GM18907 (cell line): ENCODE measurements around the gene KIF3B.
"Not testable (repeated sequence)": the region's sequence is repeated elsewhere in the genome, so short reads cannot be mapped to it uniquely, and the experiment has no call there.

Source experiments
- ATAC-seq: cut with Tn5 transposase; IDR thresholded peaks from one replicate; pipeline ENCODE4 v1.9.1; 2021; ENCODE audit warnings: mild to moderate bottlenecking, moderate library complexity; ENCODE audit not compliant: unreplicated experiment

KIF3B gene

DNA sequence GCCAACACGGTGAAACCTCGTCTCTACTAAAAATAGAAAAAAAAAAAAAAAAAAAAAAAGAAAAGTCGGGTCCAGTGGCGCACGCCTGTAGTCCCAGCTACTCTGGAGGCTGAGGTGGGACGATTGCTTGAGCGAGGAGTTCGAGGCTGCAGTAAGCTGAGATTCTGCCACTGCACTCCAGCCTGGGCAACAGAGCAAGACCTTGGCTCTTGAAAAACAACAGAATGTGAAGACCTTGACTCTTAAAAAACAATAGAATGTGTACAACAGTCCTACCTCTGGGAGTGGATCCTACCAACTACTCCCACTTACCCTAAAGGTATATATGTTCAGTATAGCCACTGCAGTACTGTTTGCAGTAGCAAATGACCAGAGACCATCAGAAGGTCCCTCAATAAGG is 15.1 kb downstream of the KIF3B start:
- ATAC-seq: no peak

DNA sequence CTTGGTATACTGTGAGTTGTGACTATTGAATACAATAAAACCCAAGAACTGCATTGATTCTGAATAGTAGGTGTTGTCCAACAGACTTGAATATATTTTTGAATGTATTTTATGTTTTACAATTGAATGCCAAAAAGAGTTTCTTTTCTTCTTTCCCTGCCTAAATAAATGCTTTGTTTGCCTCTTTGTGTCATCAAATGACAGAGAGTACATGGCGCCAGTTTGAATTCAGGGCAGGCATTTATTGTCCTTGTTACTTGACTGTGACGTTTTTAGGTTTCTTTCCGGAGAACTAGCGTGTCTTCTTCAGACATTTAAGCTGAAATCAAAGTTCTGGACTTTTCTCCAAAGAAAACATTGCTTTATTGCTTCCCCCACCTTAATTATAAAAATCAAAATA is 16.6 kb downstream of the KIF3B start:
- ATAC-seq: no peak

DNA sequence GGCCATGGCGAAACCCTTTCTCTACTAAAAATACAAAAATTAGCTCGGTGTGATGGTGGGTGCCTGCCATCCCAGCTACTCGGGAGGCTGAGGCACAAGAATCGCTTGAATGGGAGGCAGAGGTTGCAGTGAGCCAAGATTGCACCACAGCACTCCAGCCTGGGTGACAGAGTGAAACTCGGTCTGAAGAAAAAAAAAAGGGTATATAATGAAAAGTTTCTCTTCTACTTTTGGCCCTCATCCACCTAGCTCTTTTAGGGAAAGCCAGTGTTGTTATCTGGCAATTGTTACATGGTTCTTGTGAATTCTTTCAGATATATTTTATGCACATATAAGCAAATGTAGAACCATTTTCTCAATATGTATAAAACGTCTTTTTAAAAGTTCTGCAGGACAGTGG is 19.0 kb downstream of the KIF3B start:
- ATAC-seq: no peak

DNA sequence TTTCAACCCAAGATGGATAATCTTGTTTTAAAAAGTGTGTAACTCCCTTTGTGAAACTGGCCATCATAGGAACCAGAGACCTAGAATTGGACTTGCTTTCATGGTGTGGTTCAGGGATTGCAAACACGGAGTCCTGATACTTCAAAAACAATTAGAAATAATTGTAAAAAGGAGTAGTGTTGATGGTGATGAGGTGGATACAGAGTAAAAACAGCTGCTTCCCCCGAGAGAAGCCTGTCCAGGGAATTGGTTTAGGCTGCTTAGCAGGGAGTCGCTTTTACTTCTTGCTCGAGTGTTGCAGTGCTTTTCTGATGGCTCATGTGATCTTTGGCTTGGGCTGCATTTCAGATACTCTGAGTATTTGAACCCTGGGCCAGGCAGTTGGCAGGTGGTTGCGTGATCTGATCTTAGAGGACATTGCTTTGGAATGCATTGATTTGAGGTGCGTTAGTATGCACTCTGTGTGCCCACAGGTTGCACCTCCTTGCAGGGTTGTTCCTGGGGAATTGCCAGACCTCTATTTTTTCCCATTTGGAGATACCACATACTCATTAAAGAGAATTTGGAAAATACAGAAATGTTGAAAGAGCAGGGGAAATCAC is 19.5 kb downstream of the KIF3B start:
- ATAC-seq: no peak

DNA sequence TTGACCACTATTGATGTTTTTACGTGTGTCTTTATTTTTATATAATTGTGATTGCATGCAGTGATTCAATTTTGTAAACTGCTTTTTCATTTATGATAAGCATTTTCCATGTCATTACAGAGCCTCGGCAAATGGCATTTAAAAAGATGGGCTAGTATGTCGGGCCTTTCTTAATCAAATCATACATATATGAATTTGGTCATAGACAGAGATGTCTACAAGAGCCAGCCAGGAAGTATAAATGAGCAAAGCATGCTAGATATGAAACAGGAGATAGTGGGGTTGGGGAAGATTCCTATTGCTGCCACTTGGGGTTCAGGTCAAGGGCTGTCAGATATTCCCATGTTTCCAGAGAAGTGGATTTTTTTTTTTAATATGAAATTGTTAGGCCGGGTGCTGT is 20.0 kb downstream of the KIF3B start:
- no peak for ATAC-seq

DNA sequence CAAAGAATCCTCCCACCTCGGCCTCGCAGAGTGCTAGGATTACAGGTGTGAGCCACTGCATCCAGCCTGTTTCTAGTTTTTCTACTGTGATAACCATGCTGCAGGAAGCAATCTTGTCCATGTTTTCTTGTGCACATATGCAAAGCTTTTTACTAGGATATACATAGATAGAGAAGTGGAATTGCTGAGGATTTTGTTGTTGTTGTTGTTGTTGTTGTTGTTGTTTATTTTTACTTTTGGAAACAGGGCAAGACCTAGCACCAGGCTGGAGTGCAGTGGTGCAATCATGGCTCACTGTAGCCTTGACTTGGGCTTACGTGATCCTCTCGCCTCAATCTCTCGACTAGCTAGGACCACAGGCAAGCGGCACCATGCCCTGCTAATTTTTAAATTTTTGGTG is 23.2 kb downstream of the KIF3B start:
- ATAC-seq: no peak

DNA sequence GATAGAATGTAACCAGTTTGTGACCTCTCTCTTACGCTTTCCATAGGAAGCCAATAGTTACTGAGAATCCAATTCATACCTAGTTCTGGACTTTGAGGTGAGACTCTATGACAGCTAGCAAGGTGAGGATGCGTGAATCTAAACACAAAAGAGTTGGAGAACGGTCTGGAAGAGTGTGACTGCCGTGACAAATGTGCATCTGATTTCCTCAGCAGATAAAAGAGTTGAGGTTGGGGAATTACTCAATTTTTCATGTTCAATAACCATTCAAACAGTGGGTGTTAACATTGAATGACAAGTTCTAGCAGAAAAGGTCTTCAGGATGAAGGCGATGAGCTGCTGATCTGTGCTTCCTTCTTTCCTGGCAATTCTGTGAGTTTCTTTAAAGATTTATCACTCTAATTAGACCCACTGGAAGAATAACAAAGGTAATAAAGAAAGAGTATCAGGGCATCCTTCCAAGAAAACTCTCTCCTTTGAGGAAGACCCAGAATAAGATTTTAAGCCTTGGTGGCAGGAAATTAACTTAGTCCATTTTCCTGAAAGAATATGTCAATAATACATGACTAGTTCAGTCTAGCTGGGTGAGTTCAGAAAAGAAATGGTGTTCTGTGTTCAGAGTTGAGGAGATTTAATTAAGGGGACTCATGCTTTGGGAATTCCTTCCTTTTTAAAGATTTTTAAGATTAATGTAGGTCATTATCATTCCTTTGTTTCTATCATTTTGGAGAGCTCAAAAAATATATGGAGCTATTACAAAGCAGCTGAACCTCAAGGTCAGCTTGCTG is 24.5 kb downstream of the KIF3B start:
- no peak for ATAC-seq

DNA sequence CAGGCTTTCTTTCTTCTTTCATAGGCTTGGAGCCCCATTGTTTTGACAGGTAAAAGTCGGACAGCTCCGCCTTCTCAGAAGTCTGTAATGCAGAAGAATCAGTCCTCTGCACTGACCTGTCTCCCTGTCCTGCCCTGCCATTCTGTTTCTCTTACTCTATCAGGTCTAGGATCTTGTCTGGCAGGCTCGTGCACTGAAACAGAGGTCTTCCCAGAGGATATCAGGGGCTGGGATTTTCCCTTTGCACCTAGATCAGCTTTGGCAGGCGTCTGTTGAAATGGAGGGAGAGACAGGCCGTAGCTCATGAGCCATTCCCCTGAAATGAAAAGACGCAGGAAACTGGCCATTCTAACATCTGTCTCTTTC is 25.0 kb downstream of the KIF3B start:
- no peak for ATAC-seq

DNA sequence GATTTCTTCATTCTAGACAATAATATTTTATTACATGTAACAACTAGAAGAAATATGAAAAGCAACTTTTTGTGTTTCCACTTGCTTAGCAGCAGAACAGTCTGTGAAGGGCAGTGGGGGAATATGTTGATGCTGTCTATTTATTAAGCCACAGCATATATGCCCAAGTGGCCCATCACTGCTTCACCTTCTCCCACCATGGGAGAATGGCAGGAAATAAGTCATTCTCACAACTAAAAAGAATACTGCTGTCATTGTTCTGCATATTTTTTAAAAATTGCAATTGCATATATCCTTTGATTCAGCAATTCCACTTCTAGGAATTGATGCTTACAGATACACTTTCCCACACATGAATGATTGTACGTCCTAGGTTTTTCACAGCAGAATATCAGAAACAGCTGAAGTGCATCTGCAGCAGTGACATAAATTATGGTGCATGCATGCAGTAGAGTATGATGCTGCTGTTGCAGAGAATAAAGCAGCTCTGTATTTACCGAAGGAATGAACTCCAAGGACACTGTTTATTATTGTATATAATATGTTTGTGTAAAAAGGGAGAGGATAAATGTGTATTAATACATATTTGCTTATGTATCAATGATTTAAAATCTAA is 26.8 kb downstream of the KIF3B start:
- ATAC-seq: no peak

DNA sequence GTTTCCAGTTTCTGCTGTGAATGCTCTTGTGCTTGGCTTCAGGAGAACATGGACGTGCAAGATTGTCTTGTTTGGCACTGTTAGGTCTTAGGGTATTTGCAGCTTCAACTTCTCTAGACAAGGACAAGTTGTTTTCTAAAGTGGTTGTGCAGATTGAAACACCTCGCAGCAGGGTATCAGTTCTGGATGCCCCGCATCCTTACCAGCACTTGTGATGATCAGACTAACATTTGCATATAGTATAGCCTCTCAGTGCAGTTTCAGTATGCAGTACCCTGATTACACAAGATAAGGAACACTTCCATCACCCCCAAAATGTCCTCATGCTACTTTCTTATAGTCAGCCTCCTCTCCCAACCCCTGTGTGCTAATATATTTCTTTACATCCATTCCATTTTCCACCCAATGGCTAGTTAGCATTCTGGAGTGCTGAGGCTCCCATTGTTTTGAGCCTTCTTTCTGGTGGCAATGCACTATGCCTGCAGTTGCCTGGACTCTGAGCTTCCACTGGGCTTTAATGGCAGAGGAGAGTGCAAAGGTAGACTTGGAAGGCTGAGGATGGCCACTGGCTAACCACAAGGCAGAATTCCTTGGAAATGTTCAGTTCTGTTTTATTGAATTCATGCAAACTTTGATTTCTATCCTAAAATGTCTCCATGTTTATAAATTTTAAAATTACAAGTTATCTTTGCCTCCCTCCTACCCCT is 35.4 kb downstream of the KIF3B start:
- ATAC-seq: no peak

DNA sequence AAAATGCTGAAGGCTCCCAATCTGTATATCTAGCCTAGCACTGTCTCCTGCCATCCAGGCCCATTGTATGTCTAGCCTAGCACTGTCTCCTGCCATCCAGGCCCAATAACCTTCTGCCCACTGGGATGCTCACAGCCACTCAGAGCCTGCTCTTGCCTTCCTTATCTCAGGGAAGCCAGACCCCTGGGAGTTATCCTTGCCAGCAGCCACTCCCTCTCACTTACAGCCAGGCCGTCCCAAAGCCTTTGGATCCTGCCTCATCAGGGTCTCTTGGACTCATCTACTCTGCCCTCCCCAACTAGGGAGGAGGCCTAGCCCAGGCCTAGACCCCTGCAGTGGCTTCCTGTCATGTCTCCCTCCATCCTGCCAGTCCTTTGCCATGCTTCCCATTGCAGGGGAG is 37.3 kb downstream of the KIF3B start:
- no peak for ATAC-seq

DNA sequence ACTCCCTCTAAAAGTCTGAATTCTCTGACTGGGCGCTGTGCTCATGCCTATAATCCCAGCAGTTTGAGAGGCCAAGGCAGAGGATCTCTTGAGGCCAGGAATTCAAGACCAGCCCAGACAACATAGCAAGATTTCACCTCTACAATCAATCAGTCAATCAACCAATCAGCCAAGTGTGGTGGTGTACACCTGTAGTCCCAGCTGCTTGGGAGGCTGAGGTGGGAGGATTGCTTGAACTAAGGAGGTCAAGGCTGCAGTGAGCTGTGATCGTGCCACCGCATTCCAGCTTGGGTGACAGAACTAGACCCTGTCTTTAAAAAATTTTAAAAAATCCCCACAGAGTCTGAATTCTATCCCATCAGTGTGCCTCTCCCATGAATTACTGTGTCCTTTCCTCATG is 37.9 kb downstream of the KIF3B start:
- no peak for ATAC-seq

DNA sequence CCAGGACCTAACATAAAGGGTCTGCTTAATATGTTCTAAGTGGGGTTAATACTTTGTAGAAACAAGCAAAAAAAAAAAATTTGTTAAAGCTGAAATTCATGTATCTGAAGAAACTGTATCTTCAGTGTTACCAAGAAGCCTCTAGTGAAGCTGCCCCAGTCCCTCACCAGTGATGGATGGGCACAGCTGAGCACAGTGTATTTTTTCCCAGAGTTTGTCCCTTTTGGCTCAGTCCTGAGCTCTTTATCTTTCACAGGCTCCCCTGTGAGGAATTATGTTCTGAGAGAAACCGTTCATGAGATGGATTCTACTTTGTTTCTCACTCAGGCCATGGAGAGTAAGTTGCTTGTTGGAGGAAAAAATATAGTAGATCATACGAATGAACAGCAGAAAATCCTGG is 38.4 kb downstream of the KIF3B start:
- ATAC-seq: no peak

DNA sequence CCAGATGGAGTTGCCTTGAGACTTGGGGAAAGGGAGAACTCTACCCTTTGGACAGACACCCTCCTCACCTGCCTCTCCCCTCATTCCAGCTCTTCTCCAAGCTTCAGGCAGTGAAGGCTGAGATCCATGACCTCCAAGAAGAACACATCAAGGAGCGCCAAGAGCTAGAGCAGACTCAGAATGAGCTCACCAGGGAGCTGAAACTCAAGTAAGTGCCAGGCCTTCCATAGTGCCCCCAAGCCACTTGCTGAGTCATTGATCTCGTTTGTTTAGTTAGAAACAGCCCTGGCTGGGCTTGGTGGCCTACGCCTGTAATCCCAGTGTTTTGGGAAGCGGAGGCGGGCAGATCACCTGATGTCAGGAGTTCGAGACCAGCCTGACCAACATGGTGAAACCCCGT is 39.2 kb downstream of the KIF3B start:
- ATAC-seq: no peak

DNA sequence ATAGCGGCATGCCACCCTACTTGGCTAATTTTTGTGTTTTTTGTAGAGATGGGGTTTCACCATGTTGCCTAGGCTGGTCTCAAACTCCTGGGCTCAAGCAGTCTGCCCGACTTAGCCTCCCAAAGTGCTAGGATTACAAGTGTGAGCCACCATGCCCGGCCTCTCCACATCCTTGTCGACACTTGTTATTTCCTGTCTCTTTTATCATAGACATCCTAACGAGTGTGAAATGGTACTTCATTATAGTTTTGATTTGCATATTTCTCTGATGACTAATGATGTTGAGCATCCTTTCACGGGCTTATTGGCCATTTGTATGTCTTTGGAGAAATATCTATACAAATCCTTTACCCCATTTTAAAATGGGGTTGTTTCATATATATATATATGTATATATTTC is 41.6 kb downstream of the KIF3B start:
- ATAC-seq: no peak

DNA sequence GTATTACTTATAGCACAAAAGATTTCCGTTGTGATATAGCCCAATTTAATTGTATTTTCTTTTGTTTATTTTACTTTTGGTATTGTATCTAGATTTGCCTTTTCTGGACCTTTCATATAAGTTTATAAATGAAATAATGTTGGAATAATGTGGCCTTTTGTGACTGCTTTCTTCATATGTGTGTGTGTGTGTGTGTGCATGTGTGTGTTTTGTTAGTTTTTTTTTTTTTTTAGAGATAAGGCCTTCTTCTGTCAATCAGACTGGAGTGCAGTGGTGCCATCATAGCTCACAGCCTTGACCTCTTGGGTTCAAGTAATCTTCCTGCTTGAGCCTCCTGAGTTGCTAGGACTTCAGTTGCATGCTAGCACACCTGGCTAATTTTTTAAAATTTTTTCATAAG is 42.9 kb downstream of the KIF3B start:
- ATAC-seq: no peak

DNA sequence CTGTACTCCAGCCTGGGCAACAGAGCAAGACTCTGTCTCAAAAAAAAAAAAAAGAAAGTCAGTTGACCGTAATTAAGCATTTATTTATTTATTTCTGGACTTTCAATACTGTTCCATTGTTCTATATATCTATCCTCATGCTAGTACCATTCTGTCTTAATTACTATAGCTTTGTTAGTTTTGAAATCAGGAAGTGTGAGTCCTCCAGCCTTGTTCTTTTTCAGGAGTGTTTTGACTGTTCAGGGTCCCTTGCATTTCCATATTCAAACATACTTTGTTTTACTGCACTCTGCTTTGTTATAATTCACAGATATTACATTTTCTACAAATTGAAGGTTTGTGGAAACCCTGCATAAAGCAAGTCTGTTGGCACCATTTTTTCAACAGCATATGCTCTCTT is 43.9 kb downstream of the KIF3B start:
- no peak for ATAC-seq

DNA sequence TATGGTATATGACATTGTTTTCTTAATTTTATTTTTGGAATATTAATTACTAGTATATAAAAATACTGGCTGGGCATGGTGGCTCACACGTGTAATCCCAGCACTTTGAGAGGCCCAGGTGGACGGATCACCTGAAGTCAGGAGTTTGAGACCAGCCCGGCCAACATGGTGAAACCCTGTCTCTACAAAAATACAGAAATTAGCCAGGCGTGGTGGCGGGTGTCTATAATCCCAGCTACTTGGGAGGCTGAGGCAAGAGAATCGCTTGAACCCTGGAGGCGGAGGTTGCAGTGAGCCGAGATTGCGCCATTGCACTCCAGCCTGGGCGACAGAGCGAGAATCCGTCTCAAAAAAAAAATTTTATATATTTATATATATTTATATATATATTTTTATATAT is 44.8 kb downstream of the KIF3B start:
- not testable (repeated sequence) for ATAC-seq

DNA sequence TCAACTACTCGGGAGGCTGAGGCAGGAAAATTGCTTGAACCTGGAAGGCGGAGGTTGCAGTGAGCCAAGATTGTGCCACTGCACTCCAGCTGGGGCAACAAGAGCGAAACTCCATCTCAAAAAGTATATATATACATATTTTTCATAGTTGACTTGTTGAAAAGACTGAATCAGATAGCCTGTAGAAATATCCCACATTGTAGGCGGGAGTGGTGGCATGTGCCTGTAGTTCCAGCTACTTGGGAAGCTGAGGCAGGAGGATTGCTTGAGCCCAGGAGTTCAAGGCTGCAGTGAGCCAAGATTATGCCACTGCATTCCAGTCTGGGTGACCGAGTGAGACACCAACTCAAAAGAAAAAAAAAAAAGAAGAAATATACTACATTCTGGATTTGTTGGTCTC is 46.3 kb downstream of the KIF3B start:
- ATAC-seq: not testable (repeated sequence)

DNA sequence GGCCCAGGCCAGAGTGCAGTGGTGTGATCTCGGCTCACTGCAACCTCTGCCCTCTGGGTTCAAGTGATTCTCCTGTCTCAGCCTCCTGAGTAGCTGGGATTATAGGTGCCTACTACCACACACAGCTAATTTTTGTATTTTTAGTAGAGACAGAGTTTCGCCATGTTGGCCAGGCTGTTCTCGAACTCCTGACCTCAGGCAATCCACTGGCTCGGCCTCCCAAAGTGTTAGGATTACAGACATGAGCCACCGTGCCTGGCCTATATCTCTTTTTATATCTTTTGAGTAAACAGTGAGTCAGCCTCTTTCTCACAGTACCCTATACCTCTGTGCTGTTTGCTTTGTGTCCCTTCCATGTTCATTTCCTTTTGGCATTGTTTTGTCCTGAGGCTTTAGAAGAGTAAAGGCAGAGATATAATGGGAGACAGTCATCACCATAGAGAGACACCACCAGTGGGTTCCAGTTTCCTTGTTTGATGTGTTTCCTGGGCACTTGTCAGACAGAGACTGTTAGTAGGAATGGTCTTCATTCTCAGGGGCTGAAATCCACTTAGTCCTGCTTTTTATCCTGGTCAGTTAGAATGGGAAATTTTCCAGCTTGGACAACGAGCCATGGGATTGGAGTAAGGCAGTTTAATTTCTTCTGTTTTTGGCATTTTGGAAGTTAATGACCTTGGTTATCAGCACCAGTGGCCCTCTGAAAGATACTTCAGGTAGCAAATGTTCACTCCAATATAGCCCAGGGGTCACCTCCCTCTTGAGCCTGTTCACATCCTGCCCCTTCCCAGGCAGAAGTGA is 48.5 kb downstream of the KIF3B start:
- no peak for ATAC-seq

DNA sequence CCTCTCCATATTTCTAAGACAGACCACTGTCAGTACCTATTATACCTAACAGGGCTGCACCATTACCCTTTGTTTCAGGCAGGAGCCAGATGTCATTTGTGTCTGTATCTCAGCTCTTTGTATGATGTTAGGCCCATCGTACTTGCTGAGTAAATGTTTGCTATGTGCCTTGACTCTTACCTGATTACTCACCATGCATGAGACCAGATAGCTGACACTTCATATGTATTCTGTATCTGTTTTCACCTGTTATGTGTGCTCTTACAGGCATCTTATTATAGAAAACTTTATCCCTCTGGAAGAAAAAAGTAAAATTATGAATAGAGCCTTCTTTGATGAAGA is 49.0 kb downstream of the KIF3B start:
- ATAC-seq: no peak
